H1 (cell line): ENCODE results near the gene DNAJC11. TPM values are rescaled to one million over a fixed set of nuclear protein-coding genes. Genes with fewer than 3 reads are reported as not detected.

Experiments used
- CTCF ChIA-PET: fragments of 300-600 bp; sonication (Branson Sonifier 250); formaldehyde crosslinking; loops from one replicate; lab custom pipeline; 2021; ENCODE audit not compliant: partially characterized antibody; lab: Charles Lee
- POLR2A ChIA-PET: fragments of 300-600 bp; sonication (Branson Sonifier 250); formaldehyde crosslinking; loops from one replicate; lab custom pipeline; 2021; ENCODE audit warnings: inconsistent platforms; ENCODE audit not compliant: partially characterized antibody; lab: Charles Lee
- DNase-seq, 2 experiments: peaks; one replicate each; pipeline versions ENCODE4 v3.0.0 to v3.0.0-alpha.2; 2010 to 2022; ENCODE audit warnings: low spot score in 2 of 2, low read depth in 1 of 2, mixed read lengths in 1 of 2
- FAIRE-seq: peaks from 2 replicates; lab custom pipeline; 2011; peaks lifted over from hg19 to GRCh38; lab: Jason Lieb, UNC
- H2AFZ ChIP-seq: 2 replicates; pipeline ENCODE4 v1.8.1; 2012; ENCODE audit warnings: low read length, inconsistent platforms
- H2AK5ac ChIP-seq: 2 replicates; pipeline ENCODE4 v1.6.1; 2013; ENCODE audit warnings: low read depth, low read length
- H2BK120ac ChIP-seq: replicated peaks from 2 replicates; pipeline ENCODE3; 2013; ENCODE audit warnings: low read depth, low read length, inconsistent platforms
- H2BK12ac ChIP-seq: 2 replicates; pipeline ENCODE4 v1.6.1; 2013; ENCODE audit warnings: low read depth, low read length
- H2BK15ac ChIP-seq: 2 replicates; pipeline ENCODE4 v1.6.1; 2013; ENCODE audit warnings: low read length
- H2BK20ac ChIP-seq: 2 replicates; pipeline ENCODE4 v1.6.1; 2013; ENCODE audit warnings: low read length
- H2BK5ac ChIP-seq: 2 replicates; pipeline ENCODE4 v1.6.1; 2013; ENCODE audit warnings: low read depth, low read length
- H3K14ac ChIP-seq: 2 replicates; pipeline ENCODE4 v1.6.1; 2013; ENCODE audit warnings: inconsistent platforms; ENCODE audit not compliant: insufficient read length
- H3K18ac ChIP-seq: 2 replicates; pipeline ENCODE4 v1.6.1; 2013; ENCODE audit warnings: low read length; ENCODE audit errors: extremely low read depth
- H3K23ac ChIP-seq: 2 replicates; pipeline ENCODE4 v1.6.1; 2013; ENCODE audit warnings: inconsistent platforms; ENCODE audit not compliant: insufficient read length
- H3K23me2 ChIP-seq: 2 replicates; pipeline ENCODE4 v1.6.1; 2013; ENCODE audit warnings: low read depth, low read length
- H3K27ac ChIP-seq: 2 replicates; pipeline ENCODE4 v1.6.1; 2011; ENCODE audit warnings: low read depth, low read length, inconsistent platforms
- H3K27me3 ChIP-seq, 4 experiments: replicated peaks in 1 of 4; 1 replicate in 1 of 4; 2 replicates in 3 of 4; pipeline versions ENCODE4 v1.6.1 to v1.8.1; 2011 to 2013; ENCODE audit warnings: low read length in 3 of 4, mild to moderate bottlenecking in 3 of 4, inconsistent platforms in 2 of 4, mixed read lengths in 2 of 4, moderate library complexity in 1 of 4; ENCODE audit not compliant: control insufficient read depth in 3 of 4, insufficient read depth in 3 of 4; ENCODE audit errors: extremely low read depth in 1 of 4
- H3K36me3 ChIP-seq, 4 experiments: 2 replicates each; pipeline versions ENCODE4 v1.6.1 to v1.8.1; 2011 to 2013; ENCODE audit warnings: mild to moderate bottlenecking in 4 of 4, low read length in 3 of 4, moderate library complexity in 2 of 4, control low read depth in 1 of 4, inconsistent platforms in 1 of 4; ENCODE audit not compliant: insufficient read depth in 4 of 4, control insufficient read depth in 2 of 4
- H3K4ac ChIP-seq: replicated peaks from 2 replicates; pipeline ENCODE3; 2013; ENCODE audit warnings: low read length, low read depth, mixed read lengths, inconsistent platforms; ENCODE audit not compliant: insufficient read length
- H3K4me1 ChIP-seq, 4 experiments: replicated peaks in 1 of 4; 1 replicate in 1 of 4; 2 replicates in 3 of 4; pipeline versions ENCODE4 v1.6.1 to v1.8.1; 2011 to 2013; ENCODE audit warnings: low read length in 3 of 4, inconsistent platforms in 2 of 4, mixed read lengths in 1 of 4; ENCODE audit not compliant: insufficient read depth in 4 of 4, control insufficient read depth in 3 of 4
- H3K4me2 ChIP-seq, 2 experiments: 2 replicates each; pipeline versions ENCODE4 v1.6.1 to v1.8.1; 2011 to 2013; ENCODE audit warnings: low read depth in 2 of 2, low read length in 2 of 2, control low read depth in 1 of 2, inconsistent platforms in 1 of 2, mild to moderate bottlenecking in 1 of 2; ENCODE audit not compliant: insufficient read depth in 1 of 2
- H3K4me3 ChIP-seq, 4 experiments: fragments of 200-600, 300-600 bp in 1 of 4; sonication (generic), shearing (Covaris generic), sonication (Bioruptor Twin) in 1 of 4; 2 replicates each; pipeline versions ENCODE4 v1.5.1 to v1.8.1; 2011 to 2016; ENCODE audit warnings: low read length in 4 of 4, low read depth in 3 of 4, control low read depth in 2 of 4, inconsistent platforms in 2 of 4, mild to moderate bottlenecking in 2 of 4, mixed read lengths in 1 of 4, moderate library complexity in 1 of 4; ENCODE audit not compliant: insufficient read depth in 2 of 4; ENCODE audit errors: extremely low read depth in 1 of 4
- H3K56ac ChIP-seq: replicated peaks from 2 replicates; pipeline ENCODE3; 2013; ENCODE audit warnings: low read depth, mild to moderate bottlenecking, mixed read lengths, low read length, inconsistent platforms; ENCODE audit not compliant: insufficient read length
- H3K79me1 ChIP-seq: 2 replicates; pipeline ENCODE4 v1.6.1; 2013; ENCODE audit warnings: low read depth, low read length, control low read depth
- H3K79me2 ChIP-seq, 2 experiments: 2 replicates each; pipeline versions ENCODE4 v1.6.1 to v1.8.1; 2012 to 2013; ENCODE audit warnings: low read length in 2 of 2, mild to moderate bottlenecking in 2 of 2, inconsistent platforms in 1 of 2; ENCODE audit not compliant: insufficient read depth in 2 of 2, control insufficient read depth in 1 of 2
- H3K9ac ChIP-seq, 4 experiments: replicated peaks in 1 of 4; 1 replicate in 1 of 4; 2 replicates in 3 of 4; pipeline versions ENCODE4 v1.6.1 to v1.8.1; 2011 to 2013; ENCODE audit warnings: low read depth in 3 of 4, low read length in 3 of 4, control low read depth in 2 of 4, mild to moderate bottlenecking in 2 of 4, moderate library complexity in 2 of 4, inconsistent platforms in 1 of 4; ENCODE audit errors: extremely low read depth in 1 of 4
- H3K9me3 ChIP-seq, 2 experiments: 2 replicates each; pipeline versions ENCODE4 v1.6.1 to v1.8.1; 2012 to 2013; ENCODE audit warnings: mild to moderate bottlenecking in 2 of 2, moderate library complexity in 2 of 2, control low read depth in 1 of 2, inconsistent platforms in 1 of 2, low read depth in 1 of 2, low read length in 1 of 2, mixed read lengths in 1 of 2; ENCODE audit not compliant: insufficient read depth in 2 of 2
- H4K20me1 ChIP-seq, 2 experiments: replicated peaks in 1 of 2; 2 replicates each; pipeline versions ENCODE3 to v1.8.1; 2011 to 2013; ENCODE audit warnings: inconsistent platforms in 2 of 2, low read length in 2 of 2, mild to moderate bottlenecking in 1 of 2; ENCODE audit not compliant: insufficient read depth in 2 of 2, control insufficient read depth in 1 of 2
- H4K5ac ChIP-seq: 2 replicates; pipeline ENCODE4 v1.6.1; 2013; ENCODE audit warnings: low read length, low read depth, mixed read lengths, inconsistent platforms; ENCODE audit not compliant: insufficient read length
- H4K8ac ChIP-seq: 2 replicates; pipeline ENCODE4 v1.8.0; 2013; ENCODE audit warnings: mild to moderate bottlenecking, moderate library complexity, low read length, inconsistent platforms; ENCODE audit not compliant: insufficient read depth; ENCODE audit errors: extremely low read depth
- H4K91ac ChIP-seq: replicated peaks from 2 replicates; pipeline ENCODE3; 2013; ENCODE audit warnings: low read length, mixed read lengths, inconsistent platforms; ENCODE audit not compliant: insufficient read length
- JUND ChIP-seq: IDR thresholded peaks from 2 replicates; pipeline ENCODE4 v1.6.1; 2011; ENCODE audit warnings: mild to moderate bottlenecking, improper control_type of control experiment, low read length
- SAP30 ChIP-seq: fragments of 300-600 bp; sonication (generic); IDR thresholded peaks from 2 replicates; pipeline ENCODE4 v1.7.1; 2012; ENCODE audit warnings: low read length, moderate library complexity, mild to moderate bottlenecking, inconsistent platforms; ENCODE audit not compliant: insufficient read depth, insufficient replicate concordance
- WGBS, 2 experiments: shearing (Covaris generic) in 1 of 2; methylation state at CpG; one replicate each; pipeline versions ENCODE4 v1.1.6 to v1.1.7; 2013 to 2015; ENCODE audit warnings: low lambda C conversion rate in 2 of 2, mixed read lengths in 2 of 2, inconsistent platforms in 1 of 2, low coverage in 1 of 2, missing lambda C conversion rate in 1 of 2; ENCODE audit not compliant: insufficient replicate concordance in 2 of 2, insufficient coverage in 1 of 2, insufficient read length in 1 of 2; ENCODE audit errors: extremely low coverage in 1 of 2, missing lambda C conversion rate in 1 of 2; 5-methylcytosine and 5-hydroxymethylcytosine counted together
- polyA plus RNA-seq, 7 experiments: library from polyadenylated mRNA; depleted of rRNA in 3 of 7; stranded (reverse) in 5 of 7; unstranded in 2 of 7; fragments of >200 nt in 5 of 7; fragments of 200-250 nt in 2 of 7; gene quantifications; 1 replicate in 5 of 7; 2 replicates in 1 of 7; 4 replicates in 1 of 7; pipeline versions ENCODE4 v1.2.1 to v1.2.3, GENCODE V29; 2011 to 2013; ENCODE audit warnings: missing spikeins in 2 of 7, mixed read lengths in 2 of 7
- total RNA-seq: library from RNA; stranded (reverse); fragmentation: NEBNext Ultra II Directional; extraction: Animal tissue kit (Norgen Biotek cat#: 25700); gene quantifications from 2 replicates; pipeline ENCODE4 v1.2.1, GENCODE V29; 2021

DNAJC11 gene
- total and polyA plus RNA-seq, 2 of the 8 experiments (the other 6 are each of a cell fraction or from before 2014, with no cell fraction given): 43.9 to 90.9 TPM

DNA sequence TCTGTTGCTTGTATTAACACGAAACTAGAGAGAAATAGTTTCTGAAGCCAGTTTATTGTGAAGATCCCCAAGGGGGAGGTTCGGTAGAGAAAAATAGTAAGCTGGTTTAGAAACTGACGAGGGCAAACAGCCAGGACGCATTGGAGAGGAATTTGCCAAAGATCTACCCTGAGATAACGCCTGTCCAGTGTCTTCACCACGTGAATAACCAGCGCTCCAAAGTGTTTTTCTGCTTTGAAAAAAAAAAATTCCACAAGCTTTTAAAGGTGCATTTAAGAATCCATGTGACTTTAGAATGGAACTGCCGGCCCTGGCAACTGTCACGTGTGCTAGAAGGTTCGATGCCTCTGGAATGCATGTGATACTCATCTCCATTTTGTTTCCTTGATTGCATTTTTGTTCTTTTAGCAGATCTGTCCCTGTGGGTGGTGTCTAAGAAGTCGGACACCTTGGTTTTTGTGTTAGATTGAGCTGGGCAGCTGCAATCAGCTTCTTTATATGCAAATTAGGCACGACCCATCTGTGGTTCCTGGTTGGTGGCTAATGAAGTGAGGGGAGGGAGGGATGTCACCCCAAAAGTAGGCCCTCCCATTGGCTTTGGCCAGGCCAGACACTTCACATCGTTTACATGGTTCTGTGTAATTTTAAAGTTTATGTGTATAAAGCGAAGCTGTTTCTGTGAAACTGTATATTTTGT, 78.2 kb downstream of the DNAJC11 start:
- no peak overlapping the region for H2BK15ac ChIP-seq
- no peak overlapping the region for H3K18ac ChIP-seq
- H2BK120ac ChIP-seq: no peak overlapping the region
- no peak overlapping the region for H2BK12ac ChIP-seq
- H3K79me1 ChIP-seq: peaks cover 4% of the 10 kb centered on the region; the same call in 1 of the 2 replicates
- POLR2A ChIA-PET: interaction anchor here (1.8 to 14.3 kb wide), 5 partner anchors 8 to 23 kb away, joined by 6 to 175 read pairs (median 13); partner anchors contain the start of genes KLHL21 and PHF13
- H3K36me3 ChIP-seq: peaks cover 13 to 56% (median 32%) of the 10 kb centered on the region in 4 experiments
- no peak overlapping the region for H4K5ac ChIP-seq
- H3K4me3 ChIP-seq: no peak overlapping the region
- H3K9ac ChIP-seq: no peak overlapping the region
- peaks cover 11 to 18% of the 10 kb centered on the region in 2 experiments for H4K20me1 ChIP-seq
- H3K4me1 ChIP-seq: 0 out of 7 replicates have a peak, but pooled peaks cover 0 to 2% (median 0%) of the 10 kb centered on the region in 4 experiments
- H2AK5ac ChIP-seq: no peak overlapping the region
- DNase-seq: no peak
- no peak overlapping the region for H3K27ac ChIP-seq
- no peak overlapping the region for H3K14ac ChIP-seq
- no peak overlapping the region for H3K23ac ChIP-seq
- no peak overlapping the region for H3K4ac ChIP-seq
- H3K56ac ChIP-seq: no peak overlapping the region
- no peak overlapping the region for H3K4me2 ChIP-seq
- no peak overlapping the region for H2BK5ac ChIP-seq
- H2AFZ ChIP-seq: no peak overlapping the region
- TF ChIP-seq JUND (no peak), SAP30 (no peak)
- TF ChIP-seq, all 59 proteins: peak for 0
- Histone ChIP-seq H3K79me2 (peaks cover 0 to 48% of the 10 kb centered on the region in 2 experiments; a peak in 3 of 4 replicates), H3K27me3 (no peaks in the 10 kb centered on the region), H2BK20ac (no peak overlapping the region), H4K91ac (no peak overlapping the region), H3K9me3 (no peaks in the 10 kb centered on the region), H4K8ac (no peak overlapping the region), H3K23me2 (no peaks in the 10 kb centered on the region; the same call in 1 of the 2 replicates)
- 91% methylated on average over 14 of the region's 14 CpGs; no CpG with 5 or more reads in 1 of the 2 experiments for WGBS, 2 experiments
- CTCF ChIA-PET: interaction anchor here (0.6 to 4.7 kb wide), 9 partner anchors 9 to 132 kb away, joined by 3 to 21 read pairs (median 4); partner anchors contain the start of gene PLEKHG5
- FAIRE-seq: no peak
